NCI-H2029 treated with DMSO at 0.1 percent for 48 hours (cell line): ENCODE results near the gene UBE2F.

Experiments used
- DNase-seq: peaks from one replicate; lab custom pipeline; 2025; lab: John Stamatoyannopoulos, UW

The UBE2F gene

GRCh38 chr2:237966565-237967462 lies at the start of gene UBE2F:
Gene UBE2F (plus strand): TSS chr2:237967014. CDS start chr2:237973108, 6,094 bp downstream.
- peak; percentile 69 for DNase-seq

GRCh38 chr2:237917696-237918374 lies 49.0 kb upstream of the UBE2F start:
- no peak for DNase-seq

GRCh38 chr2:237919593-237919992 lies 47.2 kb upstream of the UBE2F start:
- no peak for DNase-seq

- no peak for DNase-seq
Measured at GRCh38 chr2:237920673-237921072, 46.1 kb upstream of the UBE2F start.

- DNase-seq = no peak
Measured at GRCh38 chr2:237921967-237922492, 44.8 kb upstream of the UBE2F start.

GRCh38 chr2:237922641-237923361 lies 44.0 kb upstream of the UBE2F start:
- DNase-seq = no peak

- no peak for DNase-seq
Measured at GRCh38 chr2:237923481-237924163, 43.2 kb upstream of the UBE2F start.

- DNase-seq = no peak
Measured at GRCh38 chr2:237924164-237924534, 42.7 kb upstream of the UBE2F start.

- DNase-seq = no peak
Measured at GRCh38 chr2:237927135-237927534, 39.7 kb upstream of the UBE2F start.

GRCh38 chr2:237927986-237928385 lies 38.8 kb upstream of the UBE2F start:
- no peak for DNase-seq

- no peak for DNase-seq
Measured at GRCh38 chr2:237929979-237930378, 36.8 kb upstream of the UBE2F start.

GRCh38 chr2:237931205-237931721 lies 35.6 kb upstream of the UBE2F start:
- DNase-seq = no peak

GRCh38 chr2:237932731-237933131 lies 34.1 kb upstream of the UBE2F start:
- no peak for DNase-seq

GRCh38 chr2:237934186-237934585 lies 32.6 kb upstream of the UBE2F start:
- no peak for DNase-seq

- no peak for DNase-seq
Measured at GRCh38 chr2:237935740-237936452, 30.9 kb upstream of the UBE2F start.

GRCh38 chr2:237939251-237939650 lies 27.6 kb upstream of the UBE2F start:
- DNase-seq = no peak

GRCh38 chr2:237940828-237941227 lies 26.0 kb upstream of the UBE2F start:
- DNase-seq = no peak

GRCh38 chr2:237941239-237941638 lies 25.6 kb upstream of the UBE2F start:
- no peak for DNase-seq

- DNase-seq = no peak
Measured at GRCh38 chr2:237942513-237942899, 24.3 kb upstream of the UBE2F start.

GRCh38 chr2:237943395-237944094 lies 23.3 kb upstream of the UBE2F start:
- no peak for DNase-seq
